ENCODE results near the gene NTRK1.

NTRK1 gene

DNA sequence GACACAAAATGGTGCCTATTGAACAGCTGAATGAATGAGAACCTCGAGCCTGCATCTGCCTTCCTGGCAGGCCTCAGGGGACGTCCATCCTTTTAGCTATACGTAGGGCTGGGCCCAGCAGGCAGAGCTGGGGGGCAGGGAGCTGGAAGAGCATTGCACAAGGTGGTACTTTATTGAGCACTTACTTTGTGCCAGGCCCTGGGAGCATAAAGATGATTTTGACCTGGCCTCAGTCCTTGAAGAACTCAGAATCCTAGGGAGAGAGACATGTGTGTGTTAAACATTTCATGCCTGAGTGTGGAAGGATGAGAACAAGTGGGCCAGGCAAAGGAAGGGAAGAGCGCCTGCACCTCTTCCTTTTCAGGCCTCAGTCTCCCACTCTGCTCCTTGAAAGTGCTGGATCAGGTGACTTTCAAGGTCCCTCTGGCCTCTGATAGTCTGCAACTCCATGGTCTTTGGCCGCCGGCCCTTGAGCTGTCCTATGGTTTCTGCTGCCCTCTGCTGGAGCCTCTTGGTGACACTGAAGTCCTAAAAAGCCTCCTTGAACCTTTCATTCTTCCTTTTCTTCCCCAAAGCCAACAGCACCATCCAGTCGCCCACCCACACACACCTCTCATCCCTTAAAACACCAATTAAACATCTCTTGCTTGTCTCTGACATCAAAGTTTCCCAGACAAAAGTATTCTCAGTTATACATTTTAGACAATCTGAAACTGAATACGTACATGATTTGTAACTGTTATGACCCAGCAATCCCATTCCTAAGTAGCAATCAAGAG is 29.3 kb downstream of the NTRK1 start (continued):
- TF ChIP-seq BCL6B (tag by site-specific recombination; IDR thresholded peaks at IDR 0.05): no peak
- TF ChIP-seq KLF17 (tag by site-specific recombination; IDR thresholded peaks at IDR 0.05): peak; percentile 26; the same call in 1 of the 2 replicates
- TF ChIP-seq ZNF274 (IDR thresholded peaks at IDR 0.05; ENCODE audit: low read length): no peak
- TF ChIP-seq ZNF274 (tag by site-specific recombination; IDR thresholded peaks at IDR 0.05; ENCODE audit: borderline replicate concordance): no peak
- no peak for TF ChIP-seq ZNF19 (tag by site-specific recombination; IDR thresholded peaks at IDR 0.05; ENCODE audit: low read depth)
- peak; percentile 66 for TF ChIP-seq BCL11B (tag by site-specific recombination; IDR thresholded peaks at IDR 0.05; ENCODE audit: low read depth)
- no peak for TF ChIP-seq ZNF449 (tag by site-specific recombination; IDR thresholded peaks at IDR 0.05)
- no peak for TF ChIP-seq ZNF132 (tag by site-specific recombination; IDR thresholded peaks at IDR 0.05; ENCODE audit: borderline replicate concordance)
- no peak for TF ChIP-seq TSHZ1 (tag by site-specific recombination; IDR thresholded peaks at IDR 0.05; ENCODE audit: borderline replicate concordance)
- TF ChIP-seq ZEB2 (tag by site-specific recombination; IDR thresholded peaks at IDR 0.05): peak; percentile 47
- no peak for TF ChIP-seq ZNF747 (tag by site-specific recombination; IDR thresholded peaks at IDR 0.05)
- TF ChIP-seq, protein P1, sequence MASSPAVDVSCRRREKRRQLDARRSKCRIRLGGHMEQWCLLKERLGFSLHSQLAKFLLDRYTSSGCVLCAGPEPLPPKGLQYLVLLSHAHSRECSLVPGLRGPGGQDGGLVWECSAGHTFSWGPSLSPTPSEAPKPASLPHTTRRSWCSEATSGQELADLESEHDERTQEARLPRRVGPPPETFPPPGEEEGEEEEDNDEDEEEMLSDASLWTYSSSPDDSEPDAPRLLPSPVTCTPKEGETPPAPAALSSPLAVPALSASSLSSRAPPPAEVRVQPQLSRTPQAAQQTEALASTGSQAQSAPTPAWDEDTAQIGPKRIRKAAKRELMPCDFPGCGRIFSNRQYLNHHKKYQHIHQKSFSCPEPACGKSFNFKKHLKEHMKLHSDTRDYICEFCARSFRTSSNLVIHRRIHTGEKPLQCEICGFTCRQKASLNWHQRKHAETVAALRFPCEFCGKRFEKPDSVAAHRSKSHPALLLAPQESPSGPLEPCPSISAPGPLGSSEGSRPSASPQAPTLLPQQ (tag by site-specific recombination; IDR thresholded peaks at IDR 0.05): no peak
- no peak for TF ChIP-seq ZNF391 (tag by site-specific recombination; IDR thresholded peaks at IDR 0.05; ENCODE audit: borderline replicate concordance, low read depth)
- no peak for TF ChIP-seq ZIC2 (tag by site-specific recombination; IDR thresholded peaks at IDR 0.05)
- TF ChIP-seq ZNF2 (tag by site-specific recombination; IDR thresholded peaks at IDR 0.05): peak; percentile 30; the same call in 1 of the 2 replicates
- no peak for TF ChIP-seq ZNF76 (tag by site-specific recombination; IDR thresholded peaks at IDR 0.05; ENCODE audit: borderline replicate concordance, low read depth)
- peak; percentile 75 for TF ChIP-seq ZSCAN30 (tag by site-specific recombination; IDR thresholded peaks at IDR 0.05)
- TF ChIP-seq, protein P2, sequence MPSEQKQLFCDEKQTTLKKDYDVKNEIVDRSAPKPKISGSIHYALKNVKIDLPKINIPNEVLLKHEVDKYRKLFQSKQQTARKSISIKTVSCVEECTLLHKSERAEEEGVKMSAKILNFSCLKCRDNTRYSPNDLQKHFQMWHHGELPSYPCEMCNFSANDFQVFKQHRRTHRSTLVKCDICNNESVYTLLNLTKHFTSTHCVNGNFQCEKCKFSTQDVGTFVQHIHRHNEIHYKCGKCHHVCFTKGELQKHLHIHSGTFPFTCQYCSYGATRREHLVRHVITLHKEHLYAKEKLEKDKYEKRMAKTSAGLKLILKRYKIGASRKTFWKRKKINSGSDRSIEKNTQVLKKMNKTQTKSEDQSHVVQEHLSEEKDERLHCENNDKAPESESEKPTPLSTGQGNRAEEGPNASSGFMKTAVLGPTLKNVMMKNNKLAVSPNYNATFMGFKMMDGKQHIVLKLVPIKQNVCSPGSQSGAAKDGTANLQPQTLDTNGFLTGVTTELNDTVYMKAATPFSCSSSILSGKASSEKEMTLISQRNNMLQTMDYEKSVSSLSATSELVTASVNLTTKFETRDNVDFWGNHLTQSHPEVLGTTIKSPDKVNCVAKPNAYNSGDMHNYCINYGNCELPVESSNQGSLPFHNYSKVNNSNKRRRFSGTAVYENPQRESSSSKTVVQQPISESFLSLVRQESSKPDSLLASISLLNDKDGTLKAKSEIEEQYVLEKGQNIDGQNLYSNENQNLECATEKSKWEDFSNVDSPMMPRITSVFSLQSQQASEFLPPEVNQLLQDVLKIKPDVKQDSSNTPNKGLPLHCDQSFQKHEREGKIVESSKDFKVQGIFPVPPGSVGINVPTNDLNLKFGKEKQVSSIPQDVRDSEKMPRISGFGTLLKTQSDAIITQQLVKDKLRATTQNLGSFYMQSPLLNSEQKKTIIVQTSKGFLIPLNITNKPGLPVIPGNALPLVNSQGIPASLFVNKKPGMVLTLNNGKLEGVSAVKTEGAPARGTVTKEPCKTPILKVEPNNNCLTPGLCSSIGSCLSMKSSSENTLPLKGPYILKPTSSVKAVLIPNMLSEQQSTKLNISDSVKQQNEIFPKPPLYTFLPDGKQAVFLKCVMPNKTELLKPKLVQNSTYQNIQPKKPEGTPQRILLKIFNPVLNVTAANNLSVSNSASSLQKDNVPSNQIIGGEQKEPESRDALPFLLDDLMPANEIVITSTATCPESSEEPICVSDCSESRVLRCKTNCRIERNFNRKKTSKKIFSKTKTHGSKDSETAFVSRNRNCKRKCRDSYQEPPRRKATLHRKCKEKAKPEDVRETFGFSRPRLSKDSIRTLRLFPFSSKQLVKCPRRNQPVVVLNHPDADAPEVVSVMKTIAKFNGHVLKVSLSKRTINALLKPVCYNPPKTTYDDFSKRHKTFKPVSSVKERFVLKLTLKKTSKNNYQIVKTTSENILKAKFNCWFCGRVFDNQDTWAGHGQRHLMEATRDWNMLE (tag by site-specific recombination; conservative IDR thresholded peaks at IDR 0.05; ENCODE audit: low read depth): peak; percentile 80
- peak; percentile 97 for TF ChIP-seq ZNF664 (tag by site-specific recombination; IDR thresholded peaks at IDR 0.05)
- TF ChIP-seq, protein P3, sequence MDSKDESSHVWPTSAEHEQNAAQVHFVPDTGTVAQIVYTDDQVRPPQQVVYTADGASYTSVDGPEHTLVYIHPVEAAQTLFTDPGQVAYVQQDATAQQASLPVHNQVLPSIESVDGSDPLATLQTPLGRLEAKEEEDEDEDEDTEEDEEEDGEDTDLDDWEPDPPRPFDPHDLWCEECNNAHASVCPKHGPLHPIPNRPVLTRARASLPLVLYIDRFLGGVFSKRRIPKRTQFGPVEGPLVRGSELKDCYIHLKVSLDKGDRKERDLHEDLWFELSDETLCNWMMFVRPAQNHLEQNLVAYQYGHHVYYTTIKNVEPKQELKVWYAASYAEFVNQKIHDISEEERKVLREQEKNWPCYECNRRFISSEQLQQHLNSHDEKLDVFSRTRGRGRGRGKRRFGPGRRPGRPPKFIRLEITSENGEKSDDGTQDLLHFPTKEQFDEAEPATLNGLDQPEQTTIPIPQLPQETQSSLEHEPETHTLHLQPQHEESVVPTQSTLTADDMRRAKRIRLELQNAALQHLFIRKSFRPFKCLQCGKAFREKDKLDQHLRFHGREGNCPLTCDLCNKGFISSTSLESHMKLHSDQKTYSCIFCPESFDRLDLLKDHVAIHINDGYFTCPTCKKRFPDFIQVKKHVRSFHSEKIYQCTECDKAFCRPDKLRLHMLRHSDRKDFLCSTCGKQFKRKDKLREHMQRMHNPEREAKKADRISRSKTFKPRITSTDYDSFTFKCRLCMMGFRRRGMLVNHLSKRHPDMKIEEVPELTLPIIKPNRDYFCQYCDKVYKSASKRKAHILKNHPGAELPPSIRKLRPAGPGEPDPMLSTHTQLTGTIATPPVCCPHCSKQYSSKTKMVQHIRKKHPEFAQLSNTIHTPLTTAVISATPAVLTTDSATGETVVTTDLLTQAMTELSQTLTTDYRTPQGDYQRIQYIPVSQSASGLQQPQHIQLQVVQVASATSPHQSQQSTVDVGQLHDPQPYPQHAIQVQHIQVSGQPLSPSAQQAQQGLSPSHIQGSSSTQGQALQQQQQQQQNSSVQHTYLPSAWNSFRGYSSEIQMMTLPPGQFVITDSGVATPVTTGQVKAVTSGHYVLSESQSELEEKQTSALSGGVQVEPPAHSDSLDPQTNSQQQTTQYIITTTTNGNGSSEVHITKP (tag by site-specific recombination; IDR thresholded peaks at IDR 0.05): no peak

Measured in HEK293 (cell line).